SW480 (cell line): ENCODE data around the gene TMUB2.
A peak's percentile ranks its signal among the peaks of the same experiment; 100 is the strongest.

Source experiments
- DNase-seq: peaks from one replicate; pipeline ENCODE4 v3.0.0-alpha.2; 2016; ENCODE audit warnings: low spot score

Gene TMUB2

DNA sequence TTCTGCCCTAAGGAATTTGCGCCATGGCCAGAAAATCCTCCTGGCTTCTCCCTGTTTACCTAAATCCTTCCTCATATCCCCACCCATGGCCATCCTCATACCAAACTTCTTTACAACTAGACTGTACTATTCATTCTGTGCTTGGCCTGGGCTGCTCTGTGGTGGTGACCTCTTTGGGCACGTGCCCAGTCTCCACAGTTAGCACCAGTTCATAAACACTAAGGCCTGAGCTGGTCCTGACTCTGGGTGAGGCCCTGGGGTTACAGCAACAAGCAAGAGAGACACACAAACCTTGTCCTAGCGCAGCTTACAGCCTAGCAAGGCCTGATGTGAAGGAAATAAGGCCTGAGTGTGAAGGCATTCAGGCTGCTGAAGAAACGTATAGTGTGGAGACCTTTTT lies 16.0 kb downstream of the TMUB2 start:
- DNase-seq: no peak

- peak; percentile 48 for DNase-seq
Observed at GRCh38 chr17:44203731-44204440, 17.1 kb downstream of the TMUB2 start.

DNA sequence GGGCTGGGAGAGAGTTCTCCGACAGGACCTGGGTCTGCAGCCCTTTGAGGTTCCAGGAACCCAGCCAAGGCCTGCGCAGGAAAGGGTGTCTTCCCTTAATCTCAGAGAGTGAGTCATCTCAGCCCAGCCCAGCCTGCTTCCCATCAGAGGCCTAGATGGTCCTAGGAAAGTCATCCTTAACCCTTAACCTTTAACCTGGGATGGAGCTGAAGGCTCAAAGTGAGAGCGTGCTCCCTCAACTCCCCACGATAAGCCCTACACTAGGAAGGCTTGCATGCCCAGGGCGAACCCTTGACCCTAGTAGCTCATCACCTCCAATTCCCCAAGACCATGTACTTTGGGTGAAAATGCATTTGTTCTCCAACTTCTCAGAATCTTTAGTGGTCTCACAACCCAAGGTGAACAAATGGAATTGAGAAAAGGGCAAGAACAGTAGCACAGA lies 17.7 kb downstream of the TMUB2 start:
- no peak for DNase-seq

GRCh38 chr17:44205962-44206824 lies 19.4 kb downstream of the TMUB2 start:
- no peak for DNase-seq

DNA sequence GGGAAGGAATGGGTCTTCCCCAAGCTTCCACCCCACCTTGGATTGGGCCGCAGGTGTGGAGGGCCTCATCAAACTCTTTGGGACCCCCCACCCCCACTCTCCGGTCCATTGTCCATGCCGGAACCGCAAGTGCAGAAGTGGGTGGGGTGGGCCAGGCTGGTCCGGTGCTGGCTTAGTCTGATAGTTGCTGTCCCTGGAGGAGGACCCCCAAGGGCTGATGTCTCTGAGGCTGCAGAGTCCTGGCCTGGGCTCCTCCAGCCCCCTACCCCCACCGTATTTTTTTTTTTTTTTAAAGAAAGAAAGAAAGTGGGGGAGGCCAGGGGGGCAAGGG lies 20.0 kb downstream of the TMUB2 start:
- DNase-seq: no peak

- DNase-seq: no peak
Observed at GRCh38 chr17:44207319-44207718, 20.5 kb downstream of the TMUB2 start.

- DNase-seq: no peak
Observed at GRCh38 chr17:44207743-44208142, 21.0 kb downstream of the TMUB2 start.

DNA sequence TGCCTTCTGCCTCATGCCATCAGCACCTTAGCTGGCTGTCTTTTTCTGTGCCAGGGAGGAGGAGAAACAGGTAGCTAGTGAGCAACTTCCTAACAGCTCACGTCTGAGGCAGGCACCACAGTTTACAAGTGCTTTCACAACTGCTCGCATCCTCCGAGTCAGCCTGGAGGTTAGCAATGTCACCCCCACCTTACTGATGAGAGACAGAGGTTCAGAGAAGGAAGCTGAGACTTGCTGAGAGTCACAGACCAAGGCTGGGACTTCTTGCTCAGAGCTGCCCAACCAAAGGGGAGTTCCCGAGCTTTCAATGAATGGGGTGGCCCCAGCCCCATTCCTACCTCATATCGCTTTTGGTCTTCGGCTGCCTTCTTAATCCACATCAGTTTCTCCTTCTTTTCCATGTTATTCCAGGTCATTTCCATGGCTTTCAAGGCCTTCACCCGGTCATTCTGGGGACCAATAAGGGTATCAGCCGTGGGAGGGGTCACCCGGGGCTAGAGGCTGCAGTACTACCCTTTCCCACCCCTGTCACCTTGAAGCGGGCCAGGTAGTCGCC lies 23.1 kb downstream of the TMUB2 start:
- no peak for DNase-seq

- peak; percentile 85 for DNase-seq
Observed at GRCh38 chr17:44210342-44211192, 23.8 kb downstream of the TMUB2 start.

- no peak for DNase-seq
Observed at GRCh38 chr17:44211281-44212265, 24.8 kb downstream of the TMUB2 start.

GRCh38 chr17:44212507-44213402 lies 26.0 kb downstream of the TMUB2 start:
- DNase-seq: no peak

DNA sequence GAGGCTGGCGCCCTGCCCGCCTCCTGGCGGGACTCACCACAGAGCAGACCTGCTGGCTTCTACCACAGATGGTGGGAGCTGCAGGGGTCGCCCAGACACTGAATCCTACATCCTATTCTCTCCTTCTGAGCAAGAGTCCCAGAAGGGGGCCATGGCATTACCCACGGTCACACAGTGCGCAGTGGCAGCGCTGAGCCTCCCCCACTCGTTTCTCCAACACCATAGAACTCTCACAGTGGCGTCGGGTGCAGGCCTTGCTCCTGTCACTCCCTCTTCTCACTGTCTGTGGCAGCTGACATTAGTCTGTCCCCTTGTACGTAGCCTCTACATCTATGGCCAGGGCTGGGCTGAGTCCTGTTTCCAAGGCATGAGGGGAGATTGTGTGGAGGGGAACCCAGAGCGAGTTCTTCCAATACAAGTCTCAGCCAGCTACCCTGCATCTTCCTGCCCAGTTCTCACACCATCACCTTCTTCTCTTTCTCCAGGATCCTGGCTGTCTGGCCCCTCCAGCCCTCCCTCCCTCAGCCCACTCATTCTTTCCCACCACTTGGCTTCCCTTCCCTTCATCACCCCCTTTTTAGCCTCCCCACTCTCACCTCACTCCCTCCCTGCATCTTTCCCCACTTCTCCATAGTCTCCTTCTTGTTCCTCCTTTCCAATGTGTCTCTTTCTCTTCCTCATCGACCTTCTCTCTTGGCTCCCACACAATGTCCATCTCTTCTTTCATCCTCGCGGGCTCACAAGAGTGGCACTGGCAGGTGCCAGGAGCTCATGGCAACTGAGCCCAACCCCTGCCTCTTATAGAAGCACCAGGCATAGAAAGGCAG lies 26.8 kb downstream of the TMUB2 start:
- DNase-seq: no peak

DNA sequence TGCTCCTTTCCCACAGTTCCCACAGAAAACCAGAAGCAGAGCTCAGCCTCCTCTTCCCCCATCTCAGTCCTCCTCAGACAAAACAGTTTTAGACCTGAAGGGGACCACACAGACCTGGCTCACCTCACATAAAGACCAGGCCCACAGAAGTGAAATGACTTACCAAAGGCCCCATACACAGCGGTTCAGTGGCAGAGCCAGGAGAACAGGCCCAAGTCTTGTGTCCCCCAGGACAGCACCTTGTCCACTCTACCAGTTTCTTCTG lies 27.4 kb downstream of the TMUB2 start:
- DNase-seq: no peak

GRCh38 chr17:44214896-44215295 lies 28.1 kb downstream of the TMUB2 start:
- no peak for DNase-seq

- DNase-seq: no peak
Observed at GRCh38 chr17:44216173-44216572, 29.4 kb downstream of the TMUB2 start.

DNA sequence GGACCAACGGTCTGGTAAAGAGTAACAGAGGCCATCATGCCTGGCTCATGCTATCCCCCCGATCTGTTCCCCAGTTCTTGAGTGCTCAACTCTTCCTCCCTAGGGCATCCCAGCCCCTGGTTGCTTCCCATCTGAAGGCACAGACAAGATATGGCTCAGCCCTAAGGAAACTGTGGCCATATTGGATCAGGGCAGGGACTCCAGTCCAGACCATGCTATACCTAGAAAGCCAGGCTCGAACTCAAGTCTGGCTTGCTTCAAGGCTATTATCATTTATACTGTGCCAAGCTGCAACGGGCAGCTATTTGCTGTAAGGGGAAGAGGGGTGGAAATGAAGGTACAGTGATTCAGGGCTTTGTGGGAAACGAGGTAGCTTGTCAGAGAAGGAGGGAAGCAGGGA lies 29.9 kb downstream of the TMUB2 start:
- no peak for DNase-seq

GRCh38 chr17:44217738-44218343 lies 31.1 kb downstream of the TMUB2 start:
- no peak for DNase-seq

GRCh38 chr17:44218344-44219107 lies 31.8 kb downstream of the TMUB2 start:
- peak; percentile 84 for DNase-seq
